Central memory CD4-positive, alpha-beta T cell (primary cell): Measurements from ENCODE around the gene ITSN1.
"Not testable (repeated sequence)": the region's sequence is repeated elsewhere in the genome, so short reads cannot be mapped to it uniquely, and the experiment has no call there.

Experiments
- DNase-seq: peaks from one replicate; pipeline ENCODE4 v3.0.0; 2022

Gene ITSN1

DNA sequence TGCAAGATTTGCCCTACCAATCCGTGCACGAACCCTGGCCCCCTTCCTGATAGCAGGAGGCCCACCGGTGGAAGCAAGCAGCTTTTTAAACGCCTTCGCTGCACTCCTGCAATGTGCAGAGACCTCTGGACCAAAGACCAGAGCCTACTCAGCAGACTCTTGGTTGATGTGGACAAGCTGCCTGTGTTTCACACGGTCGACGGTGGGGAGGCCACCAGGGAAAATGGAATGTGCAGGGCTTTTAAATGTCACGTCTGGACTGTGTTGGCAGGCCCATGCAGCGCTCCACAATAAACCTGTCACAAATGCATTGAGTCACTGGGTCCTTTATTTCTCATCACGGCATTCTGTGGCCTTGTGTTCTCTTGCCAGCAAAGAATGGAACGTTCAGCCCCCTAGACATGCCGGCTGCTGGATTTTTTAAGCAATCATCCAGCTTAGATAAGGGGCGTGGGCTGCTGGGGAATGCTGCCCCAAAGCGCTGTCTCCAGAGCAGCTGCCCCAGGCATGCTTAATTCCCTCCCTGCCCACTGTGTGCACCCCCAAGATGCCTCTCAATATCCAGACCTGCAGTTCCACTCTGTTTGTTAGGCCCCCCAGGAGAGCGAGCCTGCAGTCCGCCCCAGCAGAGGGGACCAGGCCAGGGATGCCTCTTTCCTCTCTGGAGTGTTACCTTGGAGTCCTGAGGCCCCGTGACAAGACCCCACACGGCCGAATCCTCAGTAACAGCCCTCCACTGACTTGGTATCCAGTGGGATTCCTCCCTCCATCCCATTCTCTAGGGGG lies 202.0 kb downstream of the ITSN1 start:
- DNase-seq = no peak

DNA sequence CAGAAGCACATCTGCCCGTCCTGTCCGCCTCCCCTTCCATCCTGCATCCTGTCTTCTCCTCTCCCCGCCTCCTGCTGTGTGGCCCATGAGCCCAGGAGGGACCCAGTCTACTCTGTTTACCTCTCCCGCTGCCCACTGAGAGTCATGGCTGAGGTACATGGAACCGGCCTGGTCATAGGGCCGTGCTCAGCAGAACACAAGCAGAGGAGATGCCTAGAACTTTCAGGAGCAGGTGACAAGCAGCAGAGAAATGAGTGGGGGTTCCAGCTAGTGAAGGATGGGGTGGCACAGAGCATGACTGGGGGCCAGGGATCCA lies 202.5 kb downstream of the ITSN1 start:
- no peak for DNase-seq

DNA sequence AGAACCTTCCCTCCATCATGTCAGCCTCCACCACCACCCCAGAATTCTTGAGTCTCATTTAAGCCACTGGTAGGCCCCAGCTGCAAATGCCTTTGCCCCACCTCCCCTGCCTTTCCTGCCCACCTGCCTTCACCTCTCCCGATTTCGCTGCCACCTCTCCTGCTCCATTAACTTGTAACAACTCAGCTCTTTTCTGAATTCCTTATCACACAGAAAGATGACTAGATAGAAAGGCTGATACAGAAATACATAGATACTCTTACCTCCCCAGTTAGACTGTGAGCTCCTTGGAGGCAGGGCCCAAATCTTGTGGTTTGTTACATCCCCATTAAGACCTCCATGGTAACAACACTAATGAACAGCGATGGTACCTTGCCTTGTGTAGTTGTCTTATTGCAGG lies 203.8 kb downstream of the ITSN1 start:
- no peak for DNase-seq

DNA sequence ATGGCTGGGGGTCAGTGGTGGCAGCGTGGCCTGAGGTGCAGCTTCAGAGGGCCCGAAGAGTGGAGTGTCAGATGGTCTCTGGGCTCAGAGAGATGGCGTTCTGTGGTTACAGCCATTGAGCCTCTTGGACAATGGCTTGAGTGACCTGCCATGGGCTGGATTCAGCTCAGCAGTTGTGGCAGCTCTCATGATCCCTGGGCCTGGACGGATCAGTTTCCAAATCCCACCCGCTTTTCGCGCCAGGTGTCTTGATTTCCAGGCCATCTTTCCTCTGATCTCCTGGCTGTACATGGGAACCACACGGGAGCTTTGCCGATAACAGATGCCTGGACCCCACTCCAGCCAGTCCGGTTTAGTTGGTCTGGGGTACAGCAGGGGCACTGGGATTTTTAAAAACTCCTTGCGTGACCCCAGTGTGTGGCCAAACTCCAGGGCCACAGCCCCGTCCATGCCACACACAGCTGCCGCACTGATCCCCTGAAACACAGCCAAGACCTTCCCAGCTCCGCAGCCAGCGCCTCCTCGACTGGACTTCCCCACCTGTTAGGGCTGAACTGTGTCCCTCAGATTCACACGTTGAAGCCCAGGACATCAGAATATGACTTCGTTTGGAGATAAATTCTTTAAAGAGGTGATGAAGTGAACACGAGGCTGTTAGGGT lies 205.4 kb downstream of the ITSN1 start:
- DNase-seq = no peak

DNA sequence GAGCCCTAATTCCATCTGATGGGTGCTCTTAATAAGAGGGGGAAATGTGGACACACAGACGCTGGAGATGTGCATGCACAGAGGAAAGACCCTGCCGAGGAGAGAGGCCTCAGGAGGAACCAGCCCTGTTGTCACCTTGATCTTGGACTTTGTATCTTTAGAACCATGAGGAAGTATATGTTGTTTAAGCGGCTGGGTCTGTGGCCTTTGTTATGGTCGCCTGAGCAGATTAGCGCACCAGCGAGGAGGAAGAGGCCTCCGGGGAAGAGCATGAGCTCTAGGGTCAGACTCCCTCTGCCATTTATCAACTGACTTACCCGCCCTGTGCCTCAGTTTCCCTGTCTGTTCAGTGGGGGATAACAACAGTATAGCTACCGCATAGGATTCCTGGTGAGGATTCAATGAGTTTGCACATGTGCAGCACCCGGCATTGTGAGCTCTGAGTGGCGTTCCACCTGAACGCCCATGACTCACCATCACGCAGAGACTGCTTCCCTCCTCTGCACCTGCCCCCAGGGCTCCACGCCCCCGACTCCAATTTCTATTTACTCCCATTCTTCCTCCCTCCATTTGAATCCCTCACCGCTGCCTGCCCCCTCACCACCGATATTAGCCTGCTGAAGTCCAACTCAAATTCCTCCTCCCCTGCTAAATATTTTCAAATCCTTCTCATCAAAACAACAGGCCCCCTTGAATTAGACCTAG lies 206.1 kb downstream of the ITSN1 start:
- no peak for DNase-seq

DNA sequence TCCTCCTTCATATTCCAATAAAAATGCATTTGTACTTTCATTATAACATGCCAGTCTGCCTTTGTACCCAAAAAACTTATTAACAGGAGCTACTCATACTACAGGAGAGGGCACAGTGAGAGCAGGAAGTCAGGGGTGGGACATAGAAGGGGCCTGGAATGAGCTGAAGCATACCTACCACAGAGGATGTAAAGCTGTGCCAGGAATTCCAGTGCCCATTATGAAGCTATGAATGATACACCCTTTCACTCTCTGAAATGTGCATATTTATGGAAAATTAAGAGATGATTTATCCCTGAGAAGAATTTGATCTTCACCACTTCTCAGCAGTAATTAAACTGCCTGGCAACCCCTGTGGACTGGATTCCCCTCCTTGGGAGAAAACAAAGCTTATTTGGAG lies 207.5 kb downstream of the ITSN1 start:
- no peak for DNase-seq

DNA sequence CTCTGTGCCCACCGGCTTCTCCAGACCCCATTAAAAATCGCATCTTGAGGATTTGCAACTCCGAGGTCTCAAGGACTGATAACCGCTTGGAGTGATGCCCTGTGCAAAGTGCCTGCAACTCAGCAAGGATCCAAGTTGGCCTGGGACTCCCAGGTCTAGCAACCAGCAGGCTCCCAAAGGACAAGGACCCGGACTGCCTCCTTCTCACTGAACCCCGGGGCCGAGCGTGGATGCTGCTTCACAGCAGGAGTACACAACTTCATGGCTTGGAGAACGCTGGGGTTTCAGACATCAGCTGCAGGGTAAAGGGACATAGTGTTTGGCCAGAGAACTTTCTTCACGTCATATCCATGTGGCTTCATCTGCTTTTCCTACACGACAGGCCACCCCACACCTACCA lies 208.1 kb downstream of the ITSN1 start:
- DNase-seq = no peak

DNA sequence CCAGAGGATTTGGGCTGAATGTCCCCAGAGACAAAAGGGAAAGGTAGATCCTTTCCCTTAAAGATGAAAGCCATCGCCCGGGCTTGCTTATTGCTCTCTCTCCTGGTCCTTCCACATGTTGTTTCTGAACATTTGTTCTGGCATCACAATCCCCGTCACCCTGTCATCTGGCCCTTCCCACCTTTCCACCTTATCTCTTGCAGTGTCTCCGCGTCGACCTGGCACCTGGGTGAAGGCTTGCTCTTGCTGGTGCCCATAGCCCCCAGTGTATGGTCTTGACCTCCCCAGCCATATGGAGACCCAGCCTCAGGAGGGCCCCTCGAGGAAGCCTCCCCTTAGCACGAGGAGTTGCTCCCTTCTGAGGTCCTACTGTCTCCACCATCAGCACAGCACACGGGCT lies 208.7 kb downstream of the ITSN1 start:
- no peak for DNase-seq

DNA sequence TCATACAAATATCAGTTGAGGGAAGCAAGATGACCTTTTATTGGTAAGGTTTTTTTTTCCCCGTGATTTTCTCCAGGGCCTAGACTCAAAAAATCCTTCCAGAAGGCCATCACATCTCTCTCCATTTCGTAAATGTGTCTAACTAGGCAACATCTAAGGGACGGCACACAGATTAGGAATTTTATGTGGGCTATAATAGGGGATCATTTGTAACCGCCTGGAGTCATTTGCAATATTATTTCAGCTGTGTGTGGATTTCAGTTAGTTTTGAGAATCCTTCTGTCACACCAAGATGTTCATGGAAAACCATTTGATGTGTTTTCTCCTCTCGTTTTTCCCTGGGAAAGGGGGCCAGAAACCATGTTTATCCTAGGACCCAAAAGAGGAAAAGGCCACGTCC lies 210.2 kb downstream of the ITSN1 start:
- DNase-seq = no peak

DNA sequence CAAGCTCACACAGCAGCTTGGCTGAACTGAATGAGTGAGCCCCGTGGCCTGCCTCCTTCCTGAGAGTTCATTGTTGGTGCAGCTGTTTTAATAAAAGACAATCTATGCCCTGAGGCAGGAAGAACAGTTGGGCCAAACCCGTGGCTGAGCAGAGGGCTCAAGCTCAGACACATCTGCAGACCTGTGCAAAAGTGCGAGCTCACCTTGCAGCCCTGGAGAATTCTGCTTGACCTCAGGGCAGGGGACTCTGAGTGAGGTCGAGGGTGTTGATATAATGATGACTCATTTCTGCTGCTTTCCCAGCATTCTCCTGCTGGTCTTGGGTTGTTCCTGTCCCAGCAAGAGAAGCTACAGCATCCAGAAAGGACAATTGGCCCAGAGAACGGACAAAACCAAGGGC lies 212.3 kb downstream of the ITSN1 start:
- DNase-seq = no peak

DNA sequence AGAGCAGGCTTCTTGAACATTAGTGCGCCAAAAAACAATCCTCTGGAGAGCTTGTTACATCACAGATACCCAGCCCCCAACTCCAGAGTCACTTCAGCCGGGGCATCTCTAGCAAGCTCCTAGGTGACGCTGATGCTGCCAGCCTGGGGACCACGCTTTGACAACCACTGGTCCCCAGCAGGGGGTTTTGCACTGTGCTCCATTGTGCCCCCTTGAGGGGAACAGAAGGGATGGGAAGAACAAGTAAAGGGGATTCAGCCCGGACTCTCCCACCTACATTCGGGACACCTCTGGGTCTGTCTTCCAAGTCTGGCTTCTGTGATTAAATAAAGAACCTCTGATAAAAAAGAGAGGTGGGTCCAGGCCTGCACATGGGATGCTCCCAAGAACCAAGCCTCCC lies 212.9 kb downstream of the ITSN1 start:
- no peak for DNase-seq

DNA sequence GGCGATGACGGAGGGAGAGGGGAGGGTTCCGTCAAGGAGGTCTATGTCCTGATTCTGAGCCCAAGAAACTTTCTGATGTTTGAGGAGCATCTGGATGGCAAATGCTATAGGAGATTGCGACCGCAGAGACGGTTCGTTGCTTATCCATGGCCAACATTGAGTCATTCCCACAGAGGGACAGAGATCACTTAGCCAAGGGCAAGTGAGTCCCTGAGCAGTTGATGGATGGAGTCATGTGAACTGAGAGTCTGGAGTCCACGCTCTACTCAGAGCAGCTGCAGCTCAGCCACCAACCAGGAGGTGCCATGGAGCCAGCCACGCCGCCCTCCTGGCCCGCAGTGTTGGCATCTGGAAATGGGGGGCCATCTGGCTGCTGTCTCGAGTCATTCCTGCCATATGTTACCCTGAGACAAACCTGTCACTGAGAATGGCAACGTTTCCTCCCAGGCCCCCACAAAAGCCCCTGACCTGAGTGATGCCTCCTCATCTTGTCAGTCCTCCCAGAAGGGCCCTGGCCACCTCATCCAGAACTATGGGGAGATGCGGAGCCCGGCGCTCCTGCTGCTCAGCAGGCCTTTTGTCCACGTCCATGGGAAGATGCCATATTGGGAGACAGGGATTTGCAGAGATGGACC lies 214.7 kb downstream of the ITSN1 start:
- no peak for DNase-seq

DNA sequence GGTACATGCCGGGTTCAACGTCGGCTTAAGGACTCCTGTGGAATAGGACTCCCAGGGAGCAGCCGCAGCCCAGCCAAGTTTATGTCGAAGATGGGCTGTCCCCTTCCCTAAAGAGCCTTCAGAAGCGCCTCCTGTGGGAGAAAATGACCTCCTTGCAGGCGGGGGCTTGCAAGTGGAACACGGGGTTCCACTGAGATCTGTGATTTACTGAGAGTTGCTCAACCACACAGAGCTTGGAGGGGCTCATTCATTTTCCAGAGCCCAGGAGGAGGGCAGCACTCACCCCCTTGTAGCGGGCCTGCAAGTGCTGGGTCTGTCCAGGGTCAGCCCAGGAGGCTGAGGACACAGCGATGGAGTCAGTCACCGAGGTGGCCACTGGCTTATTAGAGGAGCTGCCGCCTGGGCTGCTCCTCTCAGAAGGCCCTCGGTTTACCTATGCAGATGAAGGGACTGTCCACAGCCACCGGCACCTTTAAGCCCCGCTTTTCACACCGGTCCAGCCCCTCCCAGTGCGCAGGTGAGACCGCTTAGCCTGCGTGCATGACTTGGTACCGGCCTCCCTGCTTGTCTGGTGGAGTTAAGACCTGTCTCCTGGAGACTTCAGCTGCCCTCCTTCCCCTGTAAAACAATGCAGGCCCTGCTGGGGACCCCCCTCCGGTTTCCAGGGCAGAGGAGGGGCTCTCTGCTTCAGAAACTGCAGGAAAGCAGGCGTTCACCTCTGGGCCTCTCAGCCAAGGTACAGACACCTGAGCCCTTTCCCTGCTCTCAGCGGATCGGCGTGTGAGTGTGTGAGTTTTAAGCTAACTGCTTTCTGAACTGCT lies 215.8 kb downstream of the ITSN1 start:
- DNase-seq = no peak

DNA sequence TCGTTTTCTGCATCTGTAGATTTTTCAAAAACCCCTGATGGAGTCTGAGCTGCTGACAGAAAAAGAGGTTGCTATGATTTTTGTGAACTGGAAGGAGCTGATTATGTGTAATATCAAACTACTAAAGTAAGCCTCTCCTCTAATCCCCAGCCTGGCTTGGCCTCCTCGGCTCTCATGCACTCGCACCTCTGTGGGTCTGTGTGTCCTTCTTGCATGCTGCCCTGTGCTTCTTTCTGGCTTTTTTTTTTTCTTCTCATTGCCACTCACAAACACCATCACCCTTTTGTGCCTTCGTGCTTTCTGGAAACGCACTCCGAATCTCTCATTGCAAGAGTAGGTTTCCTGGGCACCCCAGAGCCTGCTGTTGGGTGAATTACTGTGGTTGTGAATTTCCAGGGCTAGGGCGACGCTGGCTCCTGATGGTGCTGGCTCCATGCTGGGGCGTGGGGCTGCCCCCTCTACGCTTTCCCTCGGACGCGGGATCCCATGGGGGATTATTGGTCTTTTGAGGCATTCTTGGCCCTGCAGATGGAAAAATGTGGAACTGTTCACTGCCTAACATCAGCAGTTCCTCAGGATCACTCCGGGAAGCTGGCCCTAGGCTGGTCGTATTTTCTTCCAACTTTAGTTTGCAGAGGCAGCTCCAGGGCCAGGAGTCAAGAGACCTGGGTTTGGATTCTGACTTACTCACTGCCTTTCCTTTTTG lies 216.5 kb downstream of the ITSN1 start:
- DNase-seq = no peak

DNA sequence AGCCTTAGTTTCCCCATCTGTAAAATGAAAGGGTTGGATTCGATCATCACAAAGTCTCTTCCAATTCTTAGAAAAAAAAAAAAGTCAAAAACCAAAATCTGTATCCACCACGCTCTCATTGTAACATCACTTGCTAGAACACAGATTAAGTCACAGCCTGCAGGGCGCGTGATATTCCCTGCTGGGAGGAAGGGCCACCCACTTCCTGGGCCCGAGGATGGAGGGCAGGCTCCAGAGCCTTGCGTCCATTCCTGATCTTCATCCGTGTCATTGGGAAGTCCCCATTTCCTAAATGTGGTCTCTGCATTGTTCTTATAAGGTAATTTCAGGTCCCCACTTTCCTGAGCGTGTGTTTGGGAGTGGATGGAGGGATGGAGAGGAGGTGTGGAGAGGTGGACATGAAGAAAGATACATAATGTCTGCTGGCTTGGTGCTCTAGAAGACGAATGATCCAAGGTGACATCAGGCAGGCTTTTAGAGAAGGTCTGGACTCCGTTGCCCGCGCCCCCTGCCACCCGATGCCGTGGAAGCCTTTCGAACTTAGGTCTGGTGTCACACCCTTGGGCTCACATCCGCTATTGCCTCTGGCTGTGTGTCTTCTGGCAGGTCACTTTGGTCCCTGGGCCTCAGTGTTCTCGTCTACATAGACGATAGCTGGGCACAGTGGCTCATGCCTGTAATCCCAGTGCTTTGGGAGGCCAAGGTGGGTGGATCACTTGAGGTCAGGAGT lies 217.2 kb downstream of the ITSN1 start:
- no peak for DNase-seq

DNA sequence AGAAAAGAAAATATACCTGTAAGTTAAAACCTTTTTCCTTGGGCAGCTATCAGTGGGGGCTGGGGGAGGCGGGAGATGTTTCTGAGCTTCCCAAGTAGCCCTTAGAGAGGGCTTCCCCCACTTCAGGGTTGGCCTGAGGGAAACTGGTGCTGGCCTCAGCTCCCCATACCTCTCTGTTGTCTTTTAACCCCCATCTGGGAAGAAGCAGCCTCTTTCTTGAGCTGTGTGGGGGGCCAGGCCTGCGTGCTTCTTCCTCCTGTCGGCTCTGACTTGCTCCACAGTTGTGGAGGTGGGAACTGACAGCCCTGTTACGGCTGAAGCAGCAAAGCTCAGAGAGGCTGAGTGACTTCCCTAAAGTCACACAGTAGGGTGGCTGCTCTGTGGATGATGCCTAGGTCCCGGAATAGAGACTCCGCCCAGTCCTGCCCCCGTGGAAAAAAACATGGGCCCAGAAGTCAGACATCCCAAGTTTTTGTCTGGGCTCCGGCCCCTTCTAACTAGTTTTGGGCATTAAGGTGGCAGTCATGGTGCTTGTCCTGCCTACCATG lies 218.1 kb downstream of the ITSN1 start:
- no peak for DNase-seq

DNA sequence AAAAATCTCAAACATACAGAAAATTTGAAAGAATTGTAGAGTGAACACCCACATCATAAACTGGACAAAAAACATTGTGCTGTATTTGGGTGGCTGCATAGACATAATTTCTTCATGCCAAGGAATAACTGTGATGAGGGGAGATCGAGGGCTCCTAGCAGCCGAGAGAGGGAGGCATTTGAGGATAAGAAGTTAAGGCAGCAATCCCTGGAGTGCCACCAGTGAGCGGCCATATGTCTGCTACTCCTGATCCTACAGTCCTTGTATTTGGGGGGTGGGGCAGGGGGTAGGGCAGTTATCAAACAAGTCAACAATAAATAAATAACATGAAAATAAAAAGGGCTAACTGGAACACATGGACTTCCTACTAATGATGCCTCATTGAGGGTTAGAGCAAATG lies 218.8 kb downstream of the ITSN1 start:
- DNase-seq = no peak

DNA sequence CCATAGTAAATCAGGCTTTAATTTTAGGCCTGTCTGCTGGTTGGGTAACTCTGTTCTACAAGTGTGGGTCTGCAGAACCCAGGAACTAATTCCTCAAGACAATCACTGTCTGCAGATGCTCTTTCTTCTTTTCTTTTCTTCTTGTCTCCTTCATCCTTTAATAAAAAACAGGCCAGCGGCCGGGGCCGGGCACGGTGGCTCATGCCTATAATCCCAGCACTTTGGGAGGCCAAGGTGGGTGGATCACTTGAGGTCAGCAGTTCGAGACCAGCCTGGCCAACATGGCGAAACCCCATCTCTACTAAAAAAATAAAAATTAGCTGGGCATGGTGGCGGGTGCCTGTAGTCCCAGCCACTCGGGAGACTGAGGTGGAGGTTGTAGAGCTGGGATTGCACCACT lies 220.9 kb downstream of the ITSN1 start:
- not testable (repeated sequence) for DNase-seq

DNA sequence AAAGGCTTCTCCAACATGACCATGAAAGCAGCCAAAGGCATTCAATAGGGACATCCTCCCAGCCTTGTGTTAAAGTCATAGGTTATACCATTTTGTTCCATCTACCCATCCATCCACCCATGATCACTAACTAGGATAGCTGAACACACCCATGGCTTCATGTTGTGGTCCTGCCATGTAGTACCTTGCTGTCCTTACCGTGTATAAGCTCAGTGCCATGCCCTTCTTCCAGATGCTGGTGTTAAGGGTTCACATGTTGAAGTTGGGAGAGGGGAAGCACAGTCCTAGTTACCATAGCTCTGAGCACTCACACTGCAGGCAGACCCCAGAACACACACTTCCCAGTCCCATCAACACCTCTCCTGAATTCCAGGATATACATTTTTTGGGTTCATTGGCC lies 221.8 kb downstream of the ITSN1 start:
- DNase-seq = no peak

DNA sequence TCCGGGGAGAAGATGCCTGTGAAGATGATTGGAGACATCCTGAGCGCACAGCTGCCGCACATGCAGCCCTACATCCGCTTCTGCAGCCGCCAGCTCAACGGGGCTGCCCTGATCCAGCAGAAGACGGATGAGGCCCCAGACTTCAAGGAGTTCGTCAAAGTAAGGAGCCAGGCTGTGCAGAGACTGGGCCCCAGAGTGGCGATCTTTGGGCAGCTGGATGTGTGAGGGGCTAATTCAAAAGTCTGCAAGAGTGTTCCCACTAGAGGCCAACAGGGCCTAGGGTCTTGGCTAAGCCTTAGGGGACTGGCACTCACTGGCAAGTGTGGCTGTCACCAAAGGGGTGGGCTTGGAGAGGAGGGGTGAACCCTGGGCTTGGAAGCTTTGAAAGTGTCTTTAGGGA lies 222.9 kb downstream of the ITSN1 start:
- DNase-seq = no peak

DNA sequence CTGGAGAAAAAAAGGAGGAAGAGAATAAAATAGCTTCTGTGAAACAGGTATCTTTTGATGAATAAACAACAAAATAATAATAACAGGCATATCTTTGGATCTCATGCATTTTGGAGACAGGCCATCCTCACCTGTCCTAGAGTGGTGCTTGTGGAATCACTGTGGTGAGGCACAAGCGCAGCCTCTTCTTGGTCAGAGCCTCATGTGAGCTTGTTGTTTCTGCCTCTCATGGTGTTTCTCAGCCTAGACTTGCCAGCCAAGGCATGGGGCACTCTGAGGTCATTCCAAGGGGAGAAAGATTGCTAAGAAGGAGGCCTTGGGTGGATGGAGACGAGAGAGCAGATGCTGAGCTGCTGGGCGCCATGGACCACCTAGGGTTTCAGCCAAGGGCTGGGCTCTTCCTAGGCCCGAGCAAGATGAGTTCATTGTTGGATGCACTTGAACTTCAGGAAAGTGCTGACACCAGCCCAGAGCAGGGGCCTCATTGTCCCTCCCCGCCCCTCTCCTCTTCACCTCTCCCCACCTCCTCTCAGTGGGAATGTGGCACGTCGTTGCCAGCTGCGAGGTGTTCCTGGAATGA lies 223.8 kb downstream of the ITSN1 start:
- DNase-seq = no peak
